Adrenal gland (tissue), 5 donors: ENCODE data around the gene PARVB.

ENCODE experiments used
- POLR2A ChIP-seq, 2 donors: fragments of 450-650 bp; IDR thresholded peaks; one replicate each; pipeline ENCODE4 v1.6.1; 2017; ENCODE audit warnings: antibody characterized with exemption in 2 of 2, mild to moderate bottlenecking in 2 of 2, moderate library complexity in 1 of 2
- TF ChIP-seq, protein P1 (sequence below), 6 experiments: fragments of 450-650 bp in 4 of 6; fragments of 200-600 bp in 2 of 6; sonication (generic) in 1 of 6; IDR thresholded peaks; 1 replicate in 5 of 6; 2 replicates in 1 of 6; pipeline versions ENCODE4 v1.5.1 to v1.8.0; 2016 to 2021; ENCODE audit warnings: antibody characterized with exemption in 6 of 6, mild to moderate bottlenecking in 2 of 6, moderate library complexity in 1 of 6
- donor health status: DM: no; HTN: no; CAD: no.

DNA sequence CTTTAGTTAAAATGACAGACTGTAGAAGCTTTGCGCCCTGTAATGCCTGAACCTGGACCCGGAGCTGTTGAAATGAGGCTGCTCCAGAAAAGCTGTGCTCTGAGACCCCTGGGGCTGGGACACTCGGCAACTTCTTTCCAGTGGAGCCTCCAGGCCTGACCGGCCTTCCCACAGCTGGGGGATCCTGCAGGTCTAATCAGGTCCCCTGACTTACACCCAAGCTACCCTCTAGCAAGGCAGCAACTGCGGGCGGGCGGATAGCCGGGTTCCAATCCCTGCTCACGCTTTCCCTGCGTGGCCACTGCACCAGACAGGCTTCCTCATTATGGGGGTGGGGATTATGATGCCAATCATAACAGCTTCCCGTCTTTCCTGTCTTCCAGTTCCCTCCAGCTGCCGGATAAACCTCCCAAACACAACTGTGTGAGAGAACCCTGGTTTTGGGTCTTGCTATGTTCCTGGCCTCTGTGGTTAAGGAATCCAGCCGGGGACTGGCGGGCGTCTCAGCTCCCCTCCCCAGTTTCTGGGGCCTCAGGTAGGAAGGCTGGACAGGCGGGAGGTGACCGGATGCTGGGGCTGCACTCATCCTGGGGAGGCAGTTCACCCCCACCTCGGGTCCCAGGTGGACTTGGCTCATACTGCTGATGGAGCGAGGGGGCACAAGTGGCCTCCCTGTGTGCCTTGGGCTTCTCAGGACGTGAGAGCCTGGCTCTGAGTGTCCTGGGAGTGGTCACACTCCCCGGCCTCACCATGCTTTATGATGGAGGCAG, 195.2 kb downstream of the PARVB start:
- TF ChIP-seq, protein P1, sequence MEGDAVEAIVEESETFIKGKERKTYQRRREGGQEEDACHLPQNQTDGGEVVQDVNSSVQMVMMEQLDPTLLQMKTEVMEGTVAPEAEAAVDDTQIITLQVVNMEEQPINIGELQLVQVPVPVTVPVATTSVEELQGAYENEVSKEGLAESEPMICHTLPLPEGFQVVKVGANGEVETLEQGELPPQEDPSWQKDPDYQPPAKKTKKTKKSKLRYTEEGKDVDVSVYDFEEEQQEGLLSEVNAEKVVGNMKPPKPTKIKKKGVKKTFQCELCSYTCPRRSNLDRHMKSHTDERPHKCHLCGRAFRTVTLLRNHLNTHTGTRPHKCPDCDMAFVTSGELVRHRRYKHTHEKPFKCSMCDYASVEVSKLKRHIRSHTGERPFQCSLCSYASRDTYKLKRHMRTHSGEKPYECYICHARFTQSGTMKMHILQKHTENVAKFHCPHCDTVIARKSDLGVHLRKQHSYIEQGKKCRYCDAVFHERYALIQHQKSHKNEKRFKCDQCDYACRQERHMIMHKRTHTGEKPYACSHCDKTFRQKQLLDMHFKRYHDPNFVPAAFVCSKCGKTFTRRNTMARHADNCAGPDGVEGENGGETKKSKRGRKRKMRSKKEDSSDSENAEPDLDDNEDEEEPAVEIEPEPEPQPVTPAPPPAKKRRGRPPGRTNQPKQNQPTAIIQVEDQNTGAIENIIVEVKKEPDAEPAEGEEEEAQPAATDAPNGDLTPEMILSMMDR (IDR thresholded peaks at IDR 0.05) = no peak
- TF ChIP-seq POLR2A (IDR thresholded peaks at IDR 0.05) = no peak
